HEK293T (cell line): ENCODE measurements around the gene SSTR5.

ENCODE experiments used
- BHLHE40 ChIP-seq: fragments of 450-650 bp; IDR thresholded peaks from 2 replicates; pipeline ENCODE4 v1.6.1; 2016; ENCODE audit warnings: mild to moderate bottlenecking, moderate library complexity, borderline replicate concordance
- CTBP1 ChIP-seq: fragments of 450-650 bp; IDR thresholded peaks from 2 replicates; pipeline ENCODE4 v1.6.1; 2016; ENCODE audit warnings: borderline replicate concordance
- ELF4 ChIP-seq: fragments of 450-650 bp; IDR thresholded peaks from 2 replicates; pipeline ENCODE4 v1.6.1; 2017; ENCODE audit warnings: antibody characterized with exemption
- FOXA1 ChIP-seq: fragments of 450-650 bp; IDR thresholded peaks from 2 replicates; pipeline ENCODE4 v1.6.1; 2016; ENCODE audit warnings: mild to moderate bottlenecking
- FOXK2 ChIP-seq: fragments of 450-650 bp; IDR thresholded peaks from 2 replicates; pipeline ENCODE4 v1.6.1; 2016; ENCODE audit warnings: mild to moderate bottlenecking
- FOXM1 ChIP-seq: fragments of 450-650 bp; IDR thresholded peaks from 2 replicates; pipeline ENCODE4 v1.6.1; 2017; ENCODE audit warnings: mild to moderate bottlenecking, borderline replicate concordance
- HDGF ChIP-seq: fragments of 450-650 bp; IDR thresholded peaks from 2 replicates; pipeline ENCODE4 v1.6.1; 2017; ENCODE audit warnings: antibody characterized with exemption, borderline replicate concordance
- L3MBTL2 ChIP-seq: fragments of 450-650 bp; conservative IDR thresholded peaks from 2 replicates; pipeline ENCODE4 v1.6.1; 2016; ENCODE audit warnings: mild to moderate bottlenecking
- LEF1 ChIP-seq: fragments of 450-650 bp; IDR thresholded peaks from 2 replicates; pipeline ENCODE4 v1.6.1; 2017; ENCODE audit warnings: mild to moderate bottlenecking, borderline replicate concordance
- NFRKB ChIP-seq: fragments of 450-650 bp; IDR thresholded peaks from 2 replicates; pipeline ENCODE4 v1.6.1; 2016; ENCODE audit warnings: mild to moderate bottlenecking, moderate library complexity
- SP1 ChIP-seq: fragments of 450-650 bp; IDR thresholded peaks from 2 replicates; pipeline ENCODE4 v1.6.1; 2017
- ZNF384 ChIP-seq: fragments of 450-650 bp; IDR thresholded peaks from 2 replicates; pipeline ENCODE4 v1.6.1; 2016
- TF ChIP-seq, protein P1 (sequence below): fragments of 450-650 bp; IDR thresholded peaks from 2 replicates; pipeline ENCODE4 v1.6.1; 2016

DNA sequence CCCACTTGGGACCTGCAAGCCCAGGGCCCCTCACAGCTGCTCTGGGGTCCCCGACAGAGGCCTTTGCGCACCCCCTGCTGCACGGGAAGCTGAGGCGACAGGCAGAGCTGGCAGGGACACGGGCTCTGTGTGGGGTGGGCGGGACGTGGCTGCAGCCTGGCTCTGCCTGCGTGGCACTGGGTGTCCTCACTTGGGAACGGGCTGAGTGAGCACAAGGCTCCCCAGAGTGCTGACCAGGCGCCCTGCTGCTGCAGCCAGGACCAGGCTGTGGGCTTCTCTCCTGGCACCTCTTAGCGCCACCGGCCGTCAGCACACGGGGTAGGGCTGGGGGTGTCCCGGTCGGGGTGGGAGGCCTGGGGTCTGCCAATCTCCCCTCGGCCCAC is 16.9 kb downstream of the SSTR5 start:
- TF ChIP-seq LEF1 = no peak
- TF ChIP-seq HDGF = no peak
- no peak for TF ChIP-seq FOXM1
- no peak for TF ChIP-seq FOXA1
- TF ChIP-seq CTBP1 = no peak
- TF ChIP-seq SP1 = no peak
- TF ChIP-seq ZNF384 = no peak
- TF ChIP-seq, protein P1, sequence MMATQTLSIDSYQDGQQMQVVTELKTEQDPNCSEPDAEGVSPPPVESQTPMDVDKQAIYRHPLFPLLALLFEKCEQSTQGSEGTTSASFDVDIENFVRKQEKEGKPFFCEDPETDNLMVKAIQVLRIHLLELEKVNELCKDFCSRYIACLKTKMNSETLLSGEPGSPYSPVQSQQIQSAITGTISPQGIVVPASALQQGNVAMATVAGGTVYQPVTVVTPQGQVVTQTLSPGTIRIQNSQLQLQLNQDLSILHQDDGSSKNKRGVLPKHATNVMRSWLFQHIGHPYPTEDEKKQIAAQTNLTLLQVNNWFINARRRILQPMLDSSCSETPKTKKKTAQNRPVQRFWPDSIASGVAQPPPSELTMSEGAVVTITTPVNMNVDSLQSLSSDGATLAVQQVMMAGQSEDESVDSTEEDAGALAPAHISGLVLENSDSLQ = no peak
- no peak for TF ChIP-seq FOXK2
- TF ChIP-seq L3MBTL2 = no peak
- TF ChIP-seq NFRKB = no peak
- TF ChIP-seq ELF4 = no peak
- TF ChIP-seq BHLHE40 = no peak
